IMR-90 (cell line): ENCODE results near the gene AKAP6.

Experiments used
- BHLHE40 ChIP-seq: fragments of 150-350 bp; IDR thresholded peaks from 2 replicates; pipeline ENCODE4 v1.6.1; 2016; ENCODE audit warnings: mild to moderate bottlenecking, low read depth, low read length
- CTCF ChIP-seq: conservative IDR thresholded peaks from 2 replicates; pipeline ENCODE4 v1.5.1; 2012; ENCODE audit warnings: mild to moderate bottlenecking, low read depth, low read length, improper control_type of control experiment
- FOS ChIP-seq: fragments of 150-350 bp; IDR thresholded peaks from 2 replicates; pipeline ENCODE4 v1.6.1; 2016; ENCODE audit warnings: low read depth, low read length
- POLR2A ChIP-seq: IDR thresholded peaks from 2 replicates; pipeline ENCODE4 v1.6.1; 2012; ENCODE audit warnings: mild to moderate bottlenecking, low read depth, low read length
- RAD21 ChIP-seq: IDR thresholded peaks from 2 replicates; pipeline ENCODE4 v1.6.1; 2012; ENCODE audit warnings: low read length, improper control_type of control experiment

GRCh38 chr14:32378284-32378683, 49.2 kb downstream of the AKAP6 start:
- no peak for TF ChIP-seq RAD21
- no peak for TF ChIP-seq CTCF
- TF ChIP-seq POLR2A: no peak
- TF ChIP-seq BHLHE40: no peak
- TF ChIP-seq FOS: no peak
